H9 (cell line): ENCODE results near the gene AKNA. TPM values are rescaled to one million over a fixed set of nuclear protein-coding genes. Genes with fewer than 3 reads are reported as not detected.

Experiments
- DNase-seq: peaks from one replicate; pipeline ENCODE4 v3.0.0-alpha.2; 2017
- H2AFZ ChIP-seq: one replicate; pipeline ENCODE4 v1.6.1; 2013; ENCODE audit warnings: mild to moderate bottlenecking, low read length, control low read depth, moderate library complexity
- H2AK5ac ChIP-seq: 2 replicates; pipeline ENCODE4 v1.6.1; 2013; ENCODE audit warnings: low read length, control low read depth, mixed read lengths; ENCODE audit not compliant: insufficient read length
- H2BK120ac ChIP-seq: one replicate; pipeline ENCODE4 v1.6.1; 2013; ENCODE audit warnings: low read depth, mild to moderate bottlenecking, low read length, control low read depth, inconsistent platforms; ENCODE audit not compliant: poor library complexity, severe bottlenecking
- H2BK12ac ChIP-seq: 2 replicates; pipeline ENCODE4 v1.6.1; 2013; ENCODE audit warnings: low read length, control low read depth, mixed read lengths, low read depth; ENCODE audit not compliant: insufficient read length
- H2BK15ac ChIP-seq: 2 replicates; pipeline ENCODE4 v1.6.1; 2013; ENCODE audit warnings: low read depth, low read length, control low read depth
- H2BK20ac ChIP-seq: one replicate; pipeline ENCODE4 v1.6.1; 2013; ENCODE audit warnings: low read depth, mild to moderate bottlenecking, low read length, control low read depth, inconsistent platforms; ENCODE audit not compliant: poor library complexity, severe bottlenecking
- H2BK5ac ChIP-seq: 2 replicates; pipeline ENCODE4 v1.6.1; 2013; ENCODE audit warnings: low read length, control low read depth, mixed read lengths; ENCODE audit not compliant: insufficient read length
- H3K14ac ChIP-seq: 2 replicates; pipeline ENCODE4 v1.6.1; 2013; ENCODE audit warnings: low read length, control low read depth; ENCODE audit not compliant: insufficient read depth
- H3K18ac ChIP-seq: 2 replicates; pipeline ENCODE4 v1.6.1; 2013; ENCODE audit warnings: low read depth, mild to moderate bottlenecking, mixed read lengths, low read length, control low read depth; ENCODE audit not compliant: insufficient read length
- H3K23ac ChIP-seq: 2 replicates; pipeline ENCODE4 v1.6.1; 2013; ENCODE audit warnings: low read length, control low read depth, mixed read lengths, low read depth; ENCODE audit not compliant: insufficient read length
- H3K23me2 ChIP-seq: 2 replicates; pipeline ENCODE4 v1.6.1; 2013; ENCODE audit warnings: low read depth, mild to moderate bottlenecking, mixed read lengths, low read length, control low read depth; ENCODE audit not compliant: insufficient read length, poor library complexity, severe bottlenecking
- H3K27ac ChIP-seq: 2 replicates; pipeline ENCODE4 v1.5.1; 2013; ENCODE audit warnings: low read length, control low read depth, mixed read lengths, low read depth; ENCODE audit not compliant: insufficient read length
- H3K27me3 ChIP-seq: 2 replicates; pipeline ENCODE4 v1.6.1; 2013; ENCODE audit warnings: low read length, control low read depth, inconsistent platforms; ENCODE audit not compliant: insufficient read depth
- H3K4ac ChIP-seq: 2 replicates; pipeline ENCODE4 v1.6.1; 2013; ENCODE audit warnings: low read depth, mild to moderate bottlenecking, control low read depth, inconsistent platforms, low read length, moderate library complexity
- H3K4me1 ChIP-seq: 2 replicates; pipeline ENCODE4 v1.6.1; 2013; ENCODE audit warnings: low read length, control low read depth, inconsistent platforms; ENCODE audit not compliant: insufficient read depth
- H3K4me2 ChIP-seq: 2 replicates; pipeline ENCODE4 v1.6.1; 2013; ENCODE audit warnings: low read length, control low read depth, mixed read lengths; ENCODE audit not compliant: insufficient read length, insufficient read depth
- H3K56ac ChIP-seq: 2 replicates; pipeline ENCODE4 v1.6.1; 2013; ENCODE audit warnings: low read depth, mild to moderate bottlenecking, mixed read lengths, low read length, control low read depth; ENCODE audit not compliant: insufficient read length
- H3K79me1 ChIP-seq: 2 replicates; pipeline ENCODE4 v1.6.1; 2013; ENCODE audit warnings: low read depth, mild to moderate bottlenecking, moderate library complexity, low read length, control low read depth, inconsistent platforms; ENCODE audit not compliant: insufficient read depth, poor library complexity, severe bottlenecking
- H3K79me2 ChIP-seq: 2 replicates; pipeline ENCODE4 v1.6.1; 2013; ENCODE audit warnings: low read length, control low read depth, inconsistent platforms; ENCODE audit not compliant: insufficient read depth
- H3K9ac ChIP-seq: 2 replicates; pipeline ENCODE4 v1.6.1; 2013; ENCODE audit warnings: low read length, control low read depth, mixed read lengths; ENCODE audit not compliant: insufficient read length; ENCODE audit errors: extremely low read depth
- H3K9me3 ChIP-seq: one replicate; pipeline ENCODE4 v1.6.1; 2013; ENCODE audit warnings: low read depth, low read length, inconsistent platforms; ENCODE audit not compliant: control insufficient read depth
- H3T11ph ChIP-seq: one replicate; pipeline ENCODE4 v1.6.1; 2013; ENCODE audit warnings: mild to moderate bottlenecking, low read length, control low read depth, inconsistent platforms
- H4K20me1 ChIP-seq: one replicate; pipeline ENCODE4 v1.6.1; 2013; ENCODE audit not compliant: control insufficient read depth, insufficient read length, insufficient read depth
- H4K5ac ChIP-seq: 2 replicates; pipeline ENCODE4 v1.6.1; 2013; ENCODE audit warnings: low read depth, mild to moderate bottlenecking, mixed read lengths, low read length, control low read depth; ENCODE audit not compliant: insufficient read length
- H4K8ac ChIP-seq: replicated peaks from 2 replicates; pipeline ENCODE4 v1.6.1; 2013; ENCODE audit warnings: low read length, control low read depth, mixed read lengths, low read depth; ENCODE audit not compliant: insufficient read length
- H4K91ac ChIP-seq: 2 replicates; pipeline ENCODE4 v1.6.1; 2013; ENCODE audit warnings: low read depth, mild to moderate bottlenecking, moderate library complexity, mixed read lengths, low read length, control low read depth; ENCODE audit not compliant: insufficient read length
- H3K27ac Mint-ChIP-seq, 3 experiments: 2 replicates in 2 of 3; 3 replicates in 1 of 3; pipeline ENCODE4 v1.8.0; 2020 to 2021; ENCODE audit warnings: mixed read lengths in 3 of 3, mild to moderate bottlenecking in 1 of 3, moderate library complexity in 1 of 3
- H3K27me3 Mint-ChIP-seq: 2 replicates; pipeline ENCODE4 v1.8.0; 2021; ENCODE audit warnings: low read depth, mild to moderate bottlenecking, moderate library complexity, mixed read lengths
- H3K36me3 Mint-ChIP-seq, 3 experiments: 2 replicates in 2 of 3; 3 replicates in 1 of 3; pipeline ENCODE4 v1.8.0; 2020 to 2021; ENCODE audit warnings: low read depth in 3 of 3, mixed read lengths in 3 of 3; ENCODE audit not compliant: insufficient read depth in 1 of 3
- H3K4me1 Mint-ChIP-seq, 2 experiments: 2 replicates each; pipeline ENCODE4 v1.8.0; 2020; ENCODE audit warnings: mixed read lengths in 2 of 2
- H3K4me3 Mint-ChIP-seq, 2 experiments: 2 replicates in 1 of 2; 3 replicates in 1 of 2; pipeline ENCODE4 v1.8.0; 2020 to 2021; ENCODE audit warnings: mild to moderate bottlenecking in 2 of 2, mixed read lengths in 2 of 2, moderate library complexity in 1 of 2
- H3K9me3 Mint-ChIP-seq, 2 experiments: 2 replicates in 1 of 2; 3 replicates in 1 of 2; pipeline ENCODE4 v1.8.0; 2020; ENCODE audit warnings: mild to moderate bottlenecking in 2 of 2, mixed read lengths in 2 of 2, moderate library complexity in 1 of 2
- CTCF ChIP-seq: fragments of 200-600 bp; sonication (generic); conservative IDR thresholded peaks from 3 replicates; pipeline ENCODE4 v1.8.0; 2021; ENCODE audit warnings: antibody characterized with exemption, mild to moderate bottlenecking
- WGBS: extraction: QIAGEN DNeasy Blood & Tissue Kit; methylation state at CpG from one replicate; pipeline ENCODE4 v1.1.7; 2013; ENCODE audit warnings: missing lambda C conversion rate, low lambda C conversion rate, mixed read lengths; ENCODE audit not compliant: insufficient read length; ENCODE audit errors: extremely low coverage; 5-methylcytosine and 5-hydroxymethylcytosine counted together
- total RNA-seq: library from RNA; stranded (reverse); gene quantifications from 2 replicates; pipeline ENCODE4 v1.2.1, GENCODE V29; 2021

AKNA gene
- total RNA-seq, 1 experiment from 2014 or later = 19.7 TPM

DNA sequence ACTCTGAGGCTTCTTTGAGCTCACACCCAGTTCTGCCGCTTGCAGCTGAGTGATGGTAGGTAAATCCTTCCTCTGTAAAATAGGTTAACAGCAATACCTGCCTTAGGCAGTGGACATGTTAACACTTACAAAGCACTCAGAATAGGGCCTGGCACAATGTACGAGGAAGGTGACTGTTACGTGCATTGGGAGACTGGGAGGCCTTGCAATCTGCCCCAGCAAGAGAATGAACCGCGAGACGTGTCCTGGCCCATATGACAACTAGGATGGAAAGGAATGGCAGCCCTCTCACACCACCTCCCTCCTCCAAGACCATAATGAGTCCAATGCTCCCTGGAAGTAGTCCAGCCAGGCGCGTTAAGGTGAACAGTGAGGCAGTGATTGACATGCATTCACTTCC, 23.1 kb upstream of the AKNA start:
- no peak for DNase-seq
- no peak overlapping the region for H2BK5ac ChIP-seq
- no peak overlapping the region for H3K23ac ChIP-seq
- Mint-ChIP-seq H3K36me3 (peaks cover 0 to 1% (median 0%) of the 10 kb centered on the region in 3 experiments; a peak in 1 of 7 replicates), H3K9me3 (no peaks in the 10 kb centered on the region), H3K4me3 (no peak overlapping the region), H3K27ac (no peak overlapping the region), H3K4me1 (peaks cover 28 to 52% of the 10 kb centered on the region in 2 experiments), H3K27me3 (peaks cover 6% of the 10 kb centered on the region)
- no peak overlapping the region for H3K4me2 ChIP-seq
- H2BK120ac ChIP-seq = no peak overlapping the region
- H3T11ph ChIP-seq = no peak overlapping the region
- H2AFZ ChIP-seq = no peak overlapping the region
- H2BK15ac ChIP-seq = no peak overlapping the region
- no peak overlapping the region for H3K9ac ChIP-seq
- H4K20me1 ChIP-seq = no peaks in the 10 kb centered on the region
- no peak overlapping the region for H3K4ac ChIP-seq
- H4K5ac ChIP-seq = no peak overlapping the region
- no peak overlapping the region for H2BK12ac ChIP-seq
- H3K14ac ChIP-seq = no peak overlapping the region
- H3K27me3 ChIP-seq = no peaks in the 10 kb centered on the region
- H3K9me3 ChIP-seq = no peaks in the 10 kb centered on the region
- peaks cover 5% of the 10 kb centered on the region; the same call in 1 of the 2 replicates for H3K4me1 ChIP-seq
- no peak for TF ChIP-seq CTCF
- no peak overlapping the region for H2AK5ac ChIP-seq
- H4K8ac ChIP-seq = no peak overlapping the region
- H3K27ac ChIP-seq = no peak overlapping the region
- no peaks in the 10 kb centered on the region for H3K79me2 ChIP-seq
- no peaks in the 10 kb centered on the region for H3K23me2 ChIP-seq
- no CpG with 5 or more reads among the region's 8 CpGs for WGBS
- no peak overlapping the region for H4K91ac ChIP-seq
- H3K56ac ChIP-seq = no peak overlapping the region
- H2BK20ac ChIP-seq = no peak overlapping the region
- no peak overlapping the region for H3K18ac ChIP-seq
- H3K79me1 ChIP-seq = no peaks in the 10 kb centered on the region
